ENCODE data around the gene RBBP8. TPM values are rescaled to one million over a fixed set of nuclear protein-coding genes. Genes with fewer than 3 reads are reported as not detected.

The RBBP8 gene
- total RNA-seq, 1 donor from 2014 or later, result 13.6 TPM

- Mint-ChIP-seq H3K4me1 (ENCODE audit: low read depth, unreplicated experiment) (no peaks in the 10 kb centered on the region), H3K36me3 (ENCODE audit: unreplicated experiment) (no peaks in the 10 kb centered on the region), H3K4me3 (ENCODE audit: unreplicated experiment) (no peak overlapping the region), H3K27me3 (ENCODE audit: unreplicated experiment) (no peaks in the 10 kb centered on the region), H3K9me3 (ENCODE audit: unreplicated experiment) (no peaks in the 10 kb centered on the region), H3K27ac (ENCODE audit: unreplicated experiment) (no peak overlapping the region)
- no peak for DNase-seq
- TF ChIP-seq CTCF (IDR thresholded peaks at IDR 0.05; ENCODE audit: partially characterized antibody, unreplicated experiment), result no peak
These were observed 17.8 kb upstream of the RBBP8 start for GRCh38 chr18:22915337-22915736.

DNA sequence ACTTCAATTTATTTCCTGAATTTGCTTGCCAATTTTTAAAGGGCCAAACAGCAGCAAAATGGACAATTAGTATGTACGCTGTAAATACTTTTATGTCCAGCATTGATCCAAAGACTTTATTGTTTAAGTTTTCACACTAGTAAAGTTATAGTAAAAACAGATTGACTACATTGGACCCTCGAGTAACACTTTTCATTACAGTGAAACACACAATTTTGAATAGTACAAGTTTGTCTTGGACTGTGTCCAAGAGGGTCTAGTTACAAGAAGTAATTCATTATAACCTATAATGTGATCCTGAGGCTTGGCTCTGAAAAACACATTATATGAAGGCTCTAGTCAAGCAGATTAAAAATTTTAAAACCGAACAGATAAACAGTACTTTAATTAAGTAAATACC is 11.4 kb upstream of the RBBP8 start:
- no peak overlapping the region for H3K4me3 Mint-ChIP-seq (ENCODE audit: unreplicated experiment)
- H3K9me3 Mint-ChIP-seq (ENCODE audit: unreplicated experiment), result no peaks in the 10 kb centered on the region
- no peak overlapping the region for H3K27ac Mint-ChIP-seq (ENCODE audit: unreplicated experiment)
- H3K27me3 Mint-ChIP-seq (ENCODE audit: unreplicated experiment), result no peaks in the 10 kb centered on the region
- peaks cover 2% of the 10 kb centered on the region for H3K4me1 Mint-ChIP-seq (ENCODE audit: low read depth, unreplicated experiment)
- no peaks in the 10 kb centered on the region for H3K36me3 Mint-ChIP-seq (ENCODE audit: unreplicated experiment)
- no peak for DNase-seq
- TF ChIP-seq CTCF (IDR thresholded peaks at IDR 0.05; ENCODE audit: partially characterized antibody, unreplicated experiment), result no peak

DNA sequence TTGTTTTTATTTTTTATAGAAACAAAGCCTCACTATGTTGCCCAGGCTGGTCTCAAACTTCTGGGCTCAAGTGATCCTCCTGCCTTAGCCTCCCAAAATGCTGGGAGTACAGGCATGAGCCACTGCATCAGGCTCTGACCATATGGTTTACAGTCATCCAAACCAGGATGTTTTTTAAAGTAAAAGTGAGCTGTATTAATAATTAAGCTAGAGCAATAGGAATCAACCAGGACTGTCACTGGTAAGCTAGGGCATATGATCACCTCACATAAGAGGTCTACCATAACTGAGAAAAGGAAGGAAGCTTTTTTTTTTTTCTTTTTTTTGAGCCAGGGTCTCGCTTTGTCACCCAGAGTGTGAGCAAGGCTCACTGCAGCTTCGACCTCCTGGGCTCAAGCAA is 8.5 kb upstream of the RBBP8 start:
- Mint-ChIP-seq H3K36me3 (ENCODE audit: unreplicated experiment) (no peaks in the 10 kb centered on the region), H3K27ac (ENCODE audit: unreplicated experiment) (no peak overlapping the region), H3K27me3 (ENCODE audit: unreplicated experiment) (no peaks in the 10 kb centered on the region), H3K9me3 (ENCODE audit: unreplicated experiment) (no peaks in the 10 kb centered on the region), H3K4me3 (ENCODE audit: unreplicated experiment) (no peak overlapping the region), H3K4me1 (ENCODE audit: low read depth, unreplicated experiment) (peaks cover 2% of the 10 kb centered on the region)
- TF ChIP-seq CTCF (IDR thresholded peaks at IDR 0.05; ENCODE audit: partially characterized antibody, unreplicated experiment), result no peak
- DNase-seq, result no peak

- no peaks in the 10 kb centered on the region for H3K9me3 Mint-ChIP-seq (ENCODE audit: unreplicated experiment)
These were observed 6.7 kb upstream of the RBBP8 start for GRCh38 chr18:22926454-22926853.

DNA sequence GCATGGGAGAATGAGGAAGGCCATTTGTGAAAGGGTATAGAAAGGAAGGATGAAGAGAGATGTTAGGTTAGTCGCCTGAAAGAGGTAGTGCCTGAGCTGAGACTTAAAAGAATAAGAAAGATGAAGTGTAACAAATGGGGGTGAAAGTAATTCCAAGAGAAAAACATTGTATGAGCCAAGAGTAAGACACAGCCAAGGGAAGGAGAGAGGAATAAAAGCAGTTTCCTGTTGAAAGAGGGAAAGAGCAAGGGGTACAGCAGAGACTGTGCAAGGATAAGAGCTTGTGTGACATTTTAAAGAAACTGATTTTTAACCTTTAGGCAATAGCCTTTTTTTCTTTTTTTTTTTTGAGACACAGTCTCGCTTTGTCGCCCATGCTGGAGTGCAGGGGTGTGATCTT is 4.8 kb upstream of the RBBP8 start:
- Mint-ChIP-seq H3K9me3 (ENCODE audit: unreplicated experiment) (no peaks in the 10 kb centered on the region), H3K27ac (ENCODE audit: unreplicated experiment) (no peak overlapping the region), H3K4me1 (ENCODE audit: low read depth, unreplicated experiment) (peaks cover 3% of the 10 kb centered on the region), H3K27me3 (ENCODE audit: unreplicated experiment) (peaks cover 2% of the 10 kb centered on the region), H3K4me3 (ENCODE audit: unreplicated experiment) (no peak overlapping the region), H3K36me3 (ENCODE audit: unreplicated experiment) (no peaks in the 10 kb centered on the region)
- no peak for TF ChIP-seq CTCF (IDR thresholded peaks at IDR 0.05; ENCODE audit: partially characterized antibody, unreplicated experiment)
- no peak for DNase-seq

More at GRCh38 chr18:22926454-22926853, 6.7 kb upstream of the RBBP8 start:
- Mint-ChIP-seq H3K4me1 (ENCODE audit: low read depth, unreplicated experiment) (peaks cover 2% of the 10 kb centered on the region), H3K4me3 (ENCODE audit: unreplicated experiment) (no peak overlapping the region), H3K27me3 (ENCODE audit: unreplicated experiment) (no peaks in the 10 kb centered on the region), H3K27ac (ENCODE audit: unreplicated experiment) (no peak overlapping the region), H3K36me3 (ENCODE audit: unreplicated experiment) (no peaks in the 10 kb centered on the region)
- TF ChIP-seq CTCF (IDR thresholded peaks at IDR 0.05; ENCODE audit: partially characterized antibody, unreplicated experiment), result no peak
- DNase-seq, result no peak
